GM18520 (cell line): Measurements from ENCODE around the gene SCYGR4.
"Not testable (repeated sequence)": the region's sequence is repeated elsewhere in the genome, so short reads cannot be mapped to it uniquely, and the experiment has no call there.

ENCODE experiments used
- ATAC-seq: cut with Tn5 transposase; IDR thresholded peaks from one replicate; pipeline ENCODE4 v1.9.1; 2021; ENCODE audit not compliant: unreplicated experiment

Gene SCYGR4

GRCh38 chr2:227665189-227665940 lies 48.1 kb downstream of the SCYGR4 start:
- ATAC-seq = no peak

DNA sequence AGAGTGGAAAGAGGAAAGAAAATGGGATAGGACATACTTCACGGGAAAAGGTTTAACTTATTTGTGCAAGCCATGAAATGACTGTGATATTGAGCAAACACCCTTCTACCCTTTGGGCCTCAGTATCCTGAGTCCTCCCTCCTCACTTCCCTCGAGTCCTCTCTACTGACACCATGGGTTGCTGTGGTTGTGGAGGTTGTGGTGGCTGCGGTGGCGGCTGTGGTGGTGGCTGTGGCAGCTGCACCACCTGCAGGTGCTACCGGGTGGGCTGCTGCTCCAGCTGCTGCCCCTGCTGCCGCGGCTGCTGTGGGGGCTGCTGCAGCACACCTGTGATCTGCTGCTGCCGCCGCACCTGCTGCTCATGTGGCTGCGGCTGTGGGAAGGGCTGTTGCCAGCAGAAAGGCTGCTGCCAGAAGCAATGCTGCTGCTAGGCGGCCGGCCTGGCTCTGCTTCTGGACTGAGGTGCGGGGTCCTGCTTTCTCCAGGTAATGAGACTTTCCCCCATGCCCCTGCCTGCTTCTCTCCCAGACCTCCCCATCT lies 49.4 kb downstream of the SCYGR4 start, which contains the start of gene SCYGR5:
Gene SCYGR5, plus strand, starts transcription at position 174 of the 540 bp plus-strand sequence. Its CDS starts 0 bp downstream, at position 174.
- not testable (repeated sequence) for ATAC-seq
